Caco-2 (cell line): ENCODE data around the gene LEFTY2. TPM values are rescaled to one million over a fixed set of nuclear protein-coding genes. Genes with fewer than 3 reads are reported as not detected.

Experiments used
- BruUV-seq: library from RNA; stranded (reverse); fragments of 400-500 nt; replicated peaks from 2 replicates; lab custom pipeline; 2021; lab: Mats Ljungman, UMichigan
- CTCF ChIA-PET: fragments of 300-600 bp; sonication (Branson Sonifier 250); formaldehyde crosslinking; loops from one replicate; lab custom pipeline; 2022; ENCODE audit warnings: antibody characterized with exemption; lab: Charles Lee
- POLR2A ChIA-PET: fragments of 300-600 bp; sonication (Branson Sonifier 250); formaldehyde crosslinking; loops from one replicate; lab custom pipeline; 2022; ENCODE audit warnings: antibody characterized with exemption; lab: Charles Lee
- DNase-seq, 2 experiments: peaks; one replicate each; pipeline versions ENCODE4 v3.0.0 to v3.0.0-alpha.2; 2020 to 2022
- H3K27me3 ChIP-seq: replicated peaks from 2 replicates; pipeline ENCODE4 v1.6.0; 2011; ENCODE audit warnings: low read length; ENCODE audit not compliant: control insufficient read depth, insufficient read depth
- H3K36me3 ChIP-seq: 2 replicates; pipeline ENCODE4 v1.5.1; 2011; ENCODE audit warnings: low read length; ENCODE audit not compliant: control insufficient read depth, insufficient read depth
- H3K4me1 ChIP-seq: fragments of 250-450 bp; sonication (Bioruptor Pico); 2 replicates; pipeline ENCODE4 v1.5.1; 2020; ENCODE audit warnings: mild to moderate bottlenecking
- H3K4me3 ChIP-seq: 2 replicates; pipeline ENCODE4 v1.5.1; 2011; ENCODE audit warnings: low read depth, mild to moderate bottlenecking, control low read depth, low read length
- H3K9me3 ChIP-seq: fragments of 250-450 bp; sonication (Bioruptor Pico); 2 replicates; pipeline ENCODE4 v1.5.1; 2020; ENCODE audit warnings: mild to moderate bottlenecking, moderate library complexity
- H3K27ac Mint-ChIP-seq: one replicate; pipeline ENCODE4 v1.8.0; 2022; ENCODE audit warnings: mixed read lengths; ENCODE audit not compliant: unreplicated experiment
- H3K27me3 Mint-ChIP-seq: one replicate; pipeline ENCODE4 v1.8.0; 2022; ENCODE audit warnings: mixed read lengths; ENCODE audit not compliant: insufficient read depth, unreplicated experiment
- H3K36me3 Mint-ChIP-seq: one replicate; pipeline ENCODE4 v1.8.0; 2022; ENCODE audit warnings: mild to moderate bottlenecking, mixed read lengths; ENCODE audit not compliant: insufficient read depth, unreplicated experiment
- H3K4me1 Mint-ChIP-seq: one replicate; pipeline ENCODE4 v1.8.0; 2022; ENCODE audit warnings: low read depth, mixed read lengths; ENCODE audit not compliant: unreplicated experiment
- H3K4me3 Mint-ChIP-seq: one replicate; pipeline ENCODE4 v1.8.0; 2022; ENCODE audit warnings: mild to moderate bottlenecking, moderate library complexity, mixed read lengths; ENCODE audit not compliant: unreplicated experiment
- H3K9me3 Mint-ChIP-seq: one replicate; pipeline ENCODE4 v1.8.0; 2022; ENCODE audit warnings: mixed read lengths; ENCODE audit not compliant: unreplicated experiment
- intact Hi-C: fragments of 100-400 bp; cut with micrococcal nuclease; formaldehyde crosslinking; loops from one replicate; pipeline ENCODE4 v1.10.0; 2022; ENCODE audit not compliant: unreplicated experiment
- total RNA-seq: library from RNA; stranded (reverse); gene quantifications from 2 replicates; pipeline ENCODE4 v1.2.3, GENCODE V29; 2022
- TF ChIP-seq, protein P1 (sequence below), 2 experiments: fragments of 200-600 bp in 1 of 2; IDR thresholded peaks; 1 replicate in 1 of 2; 2 replicates in 1 of 2; pipeline versions ENCODE4 v1.5.1 to v1.8.0; 2011 to 2022; ENCODE audit warnings: antibody characterized with exemption in 1 of 2, control low read depth in 1 of 2, inconsistent platforms in 1 of 2, low read depth in 1 of 2, low read length in 1 of 2, mild to moderate bottlenecking in 1 of 2, moderate library complexity in 1 of 2; ENCODE audit not compliant: insufficient read depth in 1 of 2, severe bottlenecking in 1 of 2, unreplicated experiment in 1 of 2

Gene LEFTY2
- total RNA-seq, 1 experiment from 2014 or later: not detected

DNA sequence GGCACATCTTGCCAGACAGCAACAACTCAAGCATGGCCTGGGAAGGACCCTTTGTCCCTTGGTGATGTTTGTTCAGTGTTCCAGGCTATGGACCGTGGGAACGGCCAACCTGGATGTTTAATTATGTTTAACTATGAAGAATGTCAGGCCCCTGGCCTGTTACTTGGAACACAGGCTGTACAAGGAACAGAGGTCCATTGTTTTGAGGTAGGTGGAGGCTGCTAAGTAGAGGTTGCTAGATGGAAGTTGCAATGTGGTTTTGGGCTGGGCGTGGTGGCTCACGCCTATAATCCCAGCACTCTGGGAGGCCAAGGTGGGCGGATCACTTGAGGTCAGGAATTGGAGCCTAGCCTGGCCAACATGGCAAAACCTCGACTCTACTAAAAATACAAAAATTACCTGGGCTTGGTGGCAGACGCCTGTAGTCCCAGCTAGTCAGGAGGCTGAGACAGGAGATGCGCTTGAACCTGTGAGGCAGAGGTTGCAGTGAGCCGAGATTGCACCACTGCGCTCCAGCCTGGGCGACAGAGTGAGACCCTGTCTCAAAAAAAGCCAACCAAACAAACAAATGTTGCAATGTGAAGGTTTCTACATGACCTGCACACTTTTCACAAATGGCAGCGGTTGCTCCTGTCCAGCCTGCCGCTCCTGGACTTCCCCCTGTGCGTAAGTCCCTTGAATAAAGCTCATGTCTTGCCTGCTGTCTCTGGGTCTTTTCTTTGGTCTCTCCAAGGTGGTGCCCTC, 49.6 kb downstream of the LEFTY2 start:
- peaks cover 9% of the 10 kb centered on the region; the same call in 1 of the 2 replicates for H3K4me1 ChIP-seq
- intact Hi-C loops: no loop called here
- Mint-ChIP-seq H3K9me3 (no peaks in the 10 kb centered on the region), H3K4me1 (no peaks in the 10 kb centered on the region), H3K4me3 (no peak overlapping the region), H3K36me3 (no peaks in the 10 kb centered on the region), H3K27ac (no peak overlapping the region), H3K27me3 (no peaks in the 10 kb centered on the region)
- POLR2A ChIA-PET: no interaction called here
- H3K9me3 ChIP-seq: no peaks in the 10 kb centered on the region
- H3K27me3 ChIP-seq: no peaks in the 10 kb centered on the region
- H3K36me3 ChIP-seq: no peaks in the 10 kb centered on the region
- H3K4me3 ChIP-seq: no peak overlapping the region
- DNase-seq: no peak
- CTCF ChIA-PET: no interaction called here
- BruUV-seq: no TSS peak
- TF ChIP-seq, protein P1, sequence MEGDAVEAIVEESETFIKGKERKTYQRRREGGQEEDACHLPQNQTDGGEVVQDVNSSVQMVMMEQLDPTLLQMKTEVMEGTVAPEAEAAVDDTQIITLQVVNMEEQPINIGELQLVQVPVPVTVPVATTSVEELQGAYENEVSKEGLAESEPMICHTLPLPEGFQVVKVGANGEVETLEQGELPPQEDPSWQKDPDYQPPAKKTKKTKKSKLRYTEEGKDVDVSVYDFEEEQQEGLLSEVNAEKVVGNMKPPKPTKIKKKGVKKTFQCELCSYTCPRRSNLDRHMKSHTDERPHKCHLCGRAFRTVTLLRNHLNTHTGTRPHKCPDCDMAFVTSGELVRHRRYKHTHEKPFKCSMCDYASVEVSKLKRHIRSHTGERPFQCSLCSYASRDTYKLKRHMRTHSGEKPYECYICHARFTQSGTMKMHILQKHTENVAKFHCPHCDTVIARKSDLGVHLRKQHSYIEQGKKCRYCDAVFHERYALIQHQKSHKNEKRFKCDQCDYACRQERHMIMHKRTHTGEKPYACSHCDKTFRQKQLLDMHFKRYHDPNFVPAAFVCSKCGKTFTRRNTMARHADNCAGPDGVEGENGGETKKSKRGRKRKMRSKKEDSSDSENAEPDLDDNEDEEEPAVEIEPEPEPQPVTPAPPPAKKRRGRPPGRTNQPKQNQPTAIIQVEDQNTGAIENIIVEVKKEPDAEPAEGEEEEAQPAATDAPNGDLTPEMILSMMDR (IDR thresholded peaks at IDR 0.05; ENCODE audit: insufficient read depth in 1 of 2, low read depth in 1 of 2, low read length in 1 of 2, severe bottlenecking in 1 of 2, unreplicated experiment in 1 of 2): no peak

DNA sequence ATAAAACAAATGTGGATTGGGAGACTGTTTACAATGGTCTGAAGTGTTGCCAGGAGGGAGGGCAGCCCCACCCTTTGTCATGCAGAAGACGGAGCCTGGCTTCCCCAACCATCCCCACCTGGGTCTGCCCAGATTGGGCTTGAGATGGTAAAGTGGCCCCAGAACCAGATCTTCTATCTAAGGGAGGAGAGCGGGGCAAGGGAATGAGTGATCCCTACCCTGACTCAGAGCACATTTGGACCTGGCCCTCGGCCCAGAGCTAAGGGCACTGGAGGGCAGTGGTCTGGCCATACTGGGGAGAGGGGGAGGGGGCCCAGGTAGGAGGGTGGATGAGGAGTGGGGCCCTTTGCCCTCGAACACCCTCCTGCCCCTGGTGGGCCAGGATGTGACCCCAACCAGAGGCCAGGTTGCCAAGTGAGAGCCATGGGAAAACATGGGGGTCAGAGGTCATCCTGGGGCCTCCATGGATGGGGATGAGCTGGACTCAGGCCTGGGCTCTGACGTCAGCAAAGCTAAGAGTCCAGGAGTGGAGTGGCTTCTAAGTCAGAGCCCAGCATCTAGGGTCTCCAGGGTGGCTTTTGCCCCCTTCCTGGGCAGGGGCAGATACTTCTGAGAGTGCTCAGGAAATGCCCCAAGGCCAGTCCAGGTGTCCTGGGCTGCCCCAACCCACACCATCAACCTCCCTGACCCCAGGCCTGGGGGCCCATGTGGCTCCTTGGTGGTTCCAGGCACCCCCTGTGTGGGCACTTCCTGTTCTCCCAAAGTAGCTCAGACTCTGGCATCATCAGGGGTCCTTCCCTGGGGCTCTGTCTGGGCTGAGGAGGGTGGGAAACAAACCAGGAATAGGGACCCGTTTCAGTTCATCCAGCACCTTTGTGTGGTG, 50.4 kb downstream of the LEFTY2 start:
- H3K27me3 Mint-ChIP-seq: no peaks in the 10 kb centered on the region
- no peak for DNase-seq
- Histone ChIP-seq H3K9me3 (no peaks in the 10 kb centered on the region), H3K27me3 (no peaks in the 10 kb centered on the region), H3K36me3 (no peaks in the 10 kb centered on the region), H3K4me1 (peaks cover 12% of the 10 kb centered on the region; the same call in 1 of the 2 replicates), H3K4me3 (no peak overlapping the region)
- H3K9me3 Mint-ChIP-seq: no peaks in the 10 kb centered on the region
- TF ChIP-seq, protein P1 (IDR thresholded peaks at IDR 0.05; ENCODE audit: insufficient read depth in 1 of 2, low read depth in 1 of 2, low read length in 1 of 2, severe bottlenecking in 1 of 2, unreplicated experiment in 1 of 2): no peak
- H3K4me1 Mint-ChIP-seq: no peaks in the 10 kb centered on the region
- no peak overlapping the region for H3K4me3 Mint-ChIP-seq
- H3K27ac Mint-ChIP-seq: no peak overlapping the region
- intact Hi-C loops: no loop called here
- ChIA-PET POLR2A (no interaction called here), CTCF (no interaction called here)
- no peaks in the 10 kb centered on the region for H3K36me3 Mint-ChIP-seq
- no TSS peak for BruUV-seq

DNA sequence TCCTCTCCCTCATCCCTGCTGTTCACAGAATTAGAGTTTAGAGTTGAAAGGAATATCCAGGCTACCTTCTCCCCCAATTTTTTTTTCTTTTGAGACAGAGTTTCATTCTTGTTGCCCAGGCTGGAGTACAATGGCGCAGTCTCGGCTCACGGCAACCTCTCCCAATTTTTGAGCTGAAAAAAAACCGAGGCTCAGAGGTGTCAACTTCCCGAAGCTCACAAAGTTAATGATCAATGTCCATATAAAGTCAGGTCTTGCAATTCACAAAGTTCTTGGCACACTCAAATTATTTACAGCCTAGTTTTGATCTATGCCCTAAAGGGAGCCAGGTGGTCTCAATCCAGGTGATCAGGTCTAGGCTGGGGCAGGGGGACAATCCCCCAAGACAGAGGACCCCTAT, 51.3 kb downstream of the LEFTY2 start:
- Histone ChIP-seq H3K27me3 (no peaks in the 10 kb centered on the region), H3K36me3 (no peaks in the 10 kb centered on the region), H3K4me3 (no peak overlapping the region), H3K9me3 (no peaks in the 10 kb centered on the region), H3K4me1 (peaks cover 12% of the 10 kb centered on the region; the same call in 1 of the 2 replicates)
- ChIA-PET POLR2A (no interaction called here), CTCF (no interaction called here)
- Mint-ChIP-seq H3K36me3 (no peaks in the 10 kb centered on the region), H3K9me3 (no peaks in the 10 kb centered on the region), H3K4me3 (no peak overlapping the region), H3K27me3 (no peaks in the 10 kb centered on the region), H3K4me1 (no peaks in the 10 kb centered on the region), H3K27ac (no peak overlapping the region)
- DNase-seq: no peak
- TF ChIP-seq, protein P1 (IDR thresholded peaks at IDR 0.05; ENCODE audit: insufficient read depth in 1 of 2, low read depth in 1 of 2, low read length in 1 of 2, severe bottlenecking in 1 of 2, unreplicated experiment in 1 of 2): no peak
- intact Hi-C loops: no loop called here
- no TSS peak for BruUV-seq
